Amygdala (tissue), 56 donors: ENCODE measurements around the gene ADORA1.

Source experiments
- DNase-seq, 56 donors: peaks; one replicate each; lab custom pipeline; 2025; lab: John Stamatoyannopoulos, UW

The ADORA1 gene

GRCh38 chr1:203169770-203170520 is 42.4 kb downstream of the ADORA1 start:
- no peak for DNase-seq

GRCh38 chr1:203170625-203171330 is 43.3 kb downstream of the ADORA1 start:
- DNase-seq, result no peak

- DNase-seq, result no peak
These were observed 44.0 kb downstream of the ADORA1 start for GRCh38 chr1:203171341-203172183.

- peak in 42 of 56 donors; percentile 21 to 81 (median 50) for DNase-seq
These were observed 44.9 kb downstream of the ADORA1 start for GRCh38 chr1:203172184-203173010.

GRCh38 chr1:203173011-203173555 is 45.6 kb downstream of the ADORA1 start:
- DNase-seq, result no peak

GRCh38 chr1:203173566-203173965 is 46.0 kb downstream of the ADORA1 start:
- no peak for DNase-seq

GRCh38 chr1:203174324-203174985 is 46.9 kb downstream of the ADORA1 start:
- no peak for DNase-seq

- no peak for DNase-seq
These were observed 47.8 kb downstream of the ADORA1 start, which contains the start of gene MYBPH for GRCh38 chr1:203175237-203175826. Gene MYBPH, minus strand, starts transcription at chr1:203175826. Its CDS starts 71 bp downstream, at chr1:203175755.

- DNase-seq, result peak in 17 of 56 donors; percentile 17 to 69 (median 36)
These were observed 48.3 kb downstream of the ADORA1 start for GRCh38 chr1:203175827-203176241.

- no peak for DNase-seq
These were observed 48.9 kb downstream of the ADORA1 start for GRCh38 chr1:203176273-203177035.

GRCh38 chr1:203177036-203177405 is 49.5 kb downstream of the ADORA1 start:
- DNase-seq, result no peak

- no peak for DNase-seq
These were observed 50.0 kb downstream of the ADORA1 start for GRCh38 chr1:203177470-203178039.

- no peak for DNase-seq
These were observed 50.6 kb downstream of the ADORA1 start for GRCh38 chr1:203178083-203178482.

GRCh38 chr1:203178821-203179666 is 51.5 kb downstream of the ADORA1 start:
- no peak for DNase-seq

GRCh38 chr1:203179667-203180005 is 52.1 kb downstream of the ADORA1 start:
- DNase-seq, result no peak

- no peak for DNase-seq
These were observed 53.2 kb downstream of the ADORA1 start for GRCh38 chr1:203180611-203181330.
